ENCODE data around the gene TFIP11.

Gene TFIP11

GRCh38 chr22:26446808-26447515 is 65.3 kb downstream of the TFIP11 start:
- no peak for DNase-seq

- DNase-seq, result no peak
These were observed 66.5 kb downstream of the TFIP11 start for GRCh38 chr22:26445577-26446275.

- DNase-seq, result no peak
These were observed 67.5 kb downstream of the TFIP11 start for GRCh38 chr22:26444777-26445176.

- no peak for DNase-seq
These were observed 68.2 kb downstream of the TFIP11 start for GRCh38 chr22:26443901-26444690.

GRCh38 chr22:26442086-26442756 is 70.1 kb downstream of the TFIP11 start:
- no peak for DNase-seq

All from NCI-H2227 treated with DMSO at 0.1 percent for 48 hours (cell line).